ENCODE data around the gene FARS2. TPM values are rescaled to one million over a fixed set of nuclear protein-coding genes. Genes with fewer than 3 reads are reported as not detected.

The FARS2 gene
- total RNA-seq, 1 donor from 2014 or later, result 19.5 TPM

DNA sequence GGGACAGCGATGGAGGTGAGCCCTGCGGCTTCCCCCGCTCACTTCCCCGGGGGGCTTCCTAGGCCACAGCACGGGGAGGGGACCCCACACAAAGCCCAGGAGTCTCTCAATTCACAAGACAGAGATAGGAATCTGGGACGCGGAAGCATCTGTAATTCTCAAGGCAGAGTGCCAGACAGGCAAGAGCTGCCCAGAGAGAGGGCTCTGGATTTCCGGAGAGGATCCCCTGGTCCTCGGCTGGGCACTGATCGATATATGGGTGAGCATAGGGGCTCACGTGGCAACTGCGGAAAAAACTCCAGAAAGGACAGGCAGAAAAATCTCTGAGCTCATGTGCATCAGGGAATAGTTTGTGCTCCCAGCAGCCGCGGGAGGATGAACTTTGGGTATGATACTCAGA is 449.2 kb downstream of the FARS2 start:
- intact Hi-C loops (cut with micrococcal nuclease), result no loop called here

DNA sequence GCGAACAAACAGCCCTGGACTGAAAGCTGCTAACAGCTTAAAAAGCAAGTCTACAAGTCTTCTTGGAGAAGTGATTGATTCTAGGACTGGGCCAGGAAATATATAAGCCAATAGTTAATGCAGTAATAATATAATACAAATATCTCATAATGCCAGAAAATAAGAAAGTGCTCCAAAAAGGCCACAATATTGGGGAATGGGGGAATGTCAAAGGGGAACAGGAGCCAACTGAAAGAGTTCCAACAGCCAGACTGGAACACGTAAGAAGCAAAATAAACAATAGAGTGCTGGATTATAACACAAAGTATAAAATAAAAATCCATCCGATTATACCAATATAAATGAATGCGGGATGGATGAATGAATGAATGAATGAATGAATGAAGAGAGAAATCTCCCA is 449.6 kb downstream of the FARS2 start:
- intact Hi-C loops (cut with micrococcal nuclease), result no loop called here

GRCh38 chr6:5712349-5713215 is 451.3 kb downstream of the FARS2 start:
- intact Hi-C loops (cut with micrococcal nuclease), result no loop called here

GRCh38 chr6:5713519-5713918 is 452.2 kb downstream of the FARS2 start:
- intact Hi-C loops (cut with micrococcal nuclease), result no loop called here

GRCh38 chr6:5718231-5718947 is 457.1 kb downstream of the FARS2 start:
- intact Hi-C loops (cut with micrococcal nuclease), result no loop called here

DNA sequence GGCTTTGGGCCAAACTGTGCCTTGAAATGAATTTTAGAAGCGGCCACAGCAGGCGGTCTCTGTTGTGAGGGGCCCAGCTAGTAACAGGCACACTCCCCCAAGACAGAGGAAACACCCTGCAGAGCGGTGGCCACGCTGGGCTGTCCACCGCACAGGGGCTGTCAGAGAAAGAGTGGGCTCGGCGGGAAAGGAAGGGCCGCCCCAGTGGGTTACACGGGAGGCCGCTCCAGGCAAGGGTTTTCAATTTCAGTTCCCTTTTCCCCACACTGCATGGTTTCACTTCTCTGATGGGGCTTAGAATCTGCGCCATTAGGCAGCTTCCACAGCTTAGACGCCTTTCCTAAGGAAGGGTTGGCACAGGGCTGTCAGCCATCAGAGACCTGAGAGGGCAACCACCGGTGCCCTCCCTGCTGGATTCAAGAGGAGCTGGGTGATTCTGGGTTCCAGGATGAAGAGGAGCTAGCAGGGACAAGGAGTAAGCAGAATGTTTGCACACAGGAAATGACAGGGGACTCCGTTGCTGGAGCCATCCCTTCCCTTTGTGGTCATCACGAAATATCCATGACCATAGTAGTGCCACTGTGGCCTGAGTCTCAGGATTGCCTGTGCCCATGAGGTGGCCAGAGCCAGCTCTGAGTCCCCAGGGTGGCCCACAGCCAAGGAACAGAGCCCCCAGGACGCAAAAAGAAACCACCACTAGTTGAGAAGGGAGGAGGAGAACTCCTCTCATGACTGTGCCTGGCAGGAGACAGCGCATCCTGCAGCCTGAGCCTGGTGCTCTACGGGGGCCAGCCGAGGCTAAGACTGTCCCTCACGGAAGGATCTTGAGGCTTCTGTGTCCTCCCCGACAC is 462.8 kb downstream of the FARS2 start:
- intact Hi-C loops (cut with micrococcal nuclease), result no loop called here

DNA sequence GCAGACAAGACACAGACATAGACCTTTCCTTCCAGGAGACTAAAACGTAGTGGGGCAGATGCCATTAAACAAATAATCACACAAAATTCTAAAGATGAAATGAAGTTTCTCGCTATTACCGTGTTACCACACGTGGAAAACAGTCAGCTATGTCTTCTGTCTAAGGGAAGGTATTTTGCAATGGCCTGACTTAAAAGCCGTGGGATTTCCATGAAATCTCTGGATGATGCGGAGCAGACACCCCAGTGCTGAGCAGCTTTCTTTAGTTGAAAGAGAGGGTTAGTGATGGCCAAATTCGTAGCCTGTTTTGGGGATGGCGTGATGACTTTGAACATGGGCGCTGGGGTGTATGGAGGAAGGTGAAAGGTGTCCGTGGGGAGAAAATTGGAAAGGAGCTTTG is 463.6 kb downstream of the FARS2 start:
- intact Hi-C loops (cut with micrococcal nuclease), result no loop called here

DNA sequence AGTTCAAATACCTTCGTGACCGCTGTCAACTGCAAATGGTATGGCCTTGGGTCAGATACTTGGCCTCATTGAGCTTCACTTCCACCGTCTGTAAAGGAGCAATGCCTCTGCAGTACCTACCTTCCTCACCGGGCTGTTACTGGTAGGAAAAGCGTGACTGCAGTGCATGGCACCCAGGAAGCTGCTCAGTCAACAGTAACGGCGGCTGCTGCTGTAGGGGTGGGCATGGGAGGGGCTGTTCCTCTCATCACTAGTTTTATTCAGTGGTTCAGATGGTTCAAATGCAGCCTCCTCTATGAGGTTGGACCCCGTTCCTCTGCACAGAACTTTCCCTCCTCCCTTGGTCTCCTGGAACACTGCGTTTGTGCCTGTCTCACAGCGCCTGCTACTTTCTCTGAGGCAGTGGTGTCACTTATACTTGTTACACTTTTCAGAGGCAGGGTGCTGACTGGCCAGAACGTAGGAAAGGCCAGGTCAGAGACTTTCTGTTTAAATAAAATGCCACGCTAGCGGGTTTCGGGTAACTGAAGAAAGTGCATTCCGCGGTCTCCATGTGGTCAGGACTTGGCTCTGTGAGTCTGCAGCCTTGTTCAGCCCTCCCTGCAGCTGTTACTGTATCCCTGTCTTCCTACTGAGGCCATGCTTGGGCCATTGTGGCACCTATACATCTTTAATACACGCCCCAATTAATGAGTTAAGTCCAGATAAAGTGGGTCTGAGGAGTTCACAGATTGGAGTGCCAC is 465.8 kb downstream of the FARS2 start:
- intact Hi-C loops (cut with micrococcal nuclease), result no loop called here

DNA sequence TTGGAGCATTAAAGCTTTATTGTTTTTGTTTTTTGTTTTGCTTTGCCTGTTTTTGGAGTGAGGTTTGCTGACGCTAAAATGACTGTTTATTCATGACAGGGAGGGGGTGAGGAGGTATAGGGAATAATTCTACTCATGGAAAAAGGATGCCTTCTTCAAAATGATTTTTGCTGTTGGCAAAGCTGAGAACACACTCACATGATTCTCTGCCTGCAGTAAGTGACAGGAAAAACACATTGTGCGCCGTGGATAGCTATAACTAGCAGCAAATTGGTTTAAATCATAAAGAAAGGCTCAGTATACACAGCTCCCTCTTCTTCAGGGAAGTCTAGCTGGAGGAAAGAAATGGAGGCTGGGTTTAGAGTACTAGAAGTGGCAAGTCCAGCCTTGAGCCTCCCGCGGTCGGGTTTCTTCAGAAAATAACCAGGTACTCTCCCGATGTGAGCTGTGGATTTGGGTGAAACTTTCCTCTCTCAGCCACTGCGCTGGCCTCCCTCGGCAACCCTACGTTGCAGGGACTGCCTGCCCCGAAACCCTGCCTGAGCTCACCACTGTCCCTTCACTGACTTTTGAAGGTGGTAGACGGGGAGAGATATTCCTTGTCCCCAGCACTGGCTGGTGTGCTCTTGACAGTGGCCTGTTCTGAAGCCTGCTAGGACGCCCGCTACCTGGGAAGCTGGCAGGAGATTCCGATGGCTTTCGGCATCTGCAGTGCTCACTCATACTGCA is 467.2 kb downstream of the FARS2 start:
- intact Hi-C loops (cut with micrococcal nuclease), result no loop called here

- intact Hi-C loops (cut with micrococcal nuclease), result no loop called here
These were observed 467.7 kb downstream of the FARS2 start for GRCh38 chr6:5729080-5729434.

- intact Hi-C loops (cut with micrococcal nuclease), result no loop called here
These were observed 468.7 kb downstream of the FARS2 start for GRCh38 chr6:5729813-5730517.

GRCh38 chr6:5730585-5731263 is 469.4 kb downstream of the FARS2 start:
- intact Hi-C loops (cut with micrococcal nuclease), result no loop called here

DNA sequence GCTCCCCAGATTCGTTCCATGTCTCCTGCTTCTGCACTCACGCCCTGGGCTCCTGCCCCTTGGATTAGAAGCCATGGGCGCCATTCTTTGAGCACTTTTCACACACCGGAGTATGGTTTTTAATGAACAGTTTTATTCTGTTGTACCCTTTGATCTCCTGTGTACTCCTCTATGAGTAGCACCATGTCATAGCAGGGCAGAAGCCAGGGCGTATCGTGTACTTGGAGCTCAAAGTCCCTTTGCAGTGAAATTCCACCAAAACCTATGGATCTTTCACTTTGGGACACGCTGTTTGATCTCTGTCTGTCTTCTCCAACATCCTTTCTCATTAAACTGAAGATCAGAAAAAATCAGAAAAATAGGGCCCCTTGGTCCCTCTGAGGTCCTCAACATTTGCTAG is 470.1 kb downstream of the FARS2 start:
- intact Hi-C loops (cut with micrococcal nuclease), result no loop called here

DNA sequence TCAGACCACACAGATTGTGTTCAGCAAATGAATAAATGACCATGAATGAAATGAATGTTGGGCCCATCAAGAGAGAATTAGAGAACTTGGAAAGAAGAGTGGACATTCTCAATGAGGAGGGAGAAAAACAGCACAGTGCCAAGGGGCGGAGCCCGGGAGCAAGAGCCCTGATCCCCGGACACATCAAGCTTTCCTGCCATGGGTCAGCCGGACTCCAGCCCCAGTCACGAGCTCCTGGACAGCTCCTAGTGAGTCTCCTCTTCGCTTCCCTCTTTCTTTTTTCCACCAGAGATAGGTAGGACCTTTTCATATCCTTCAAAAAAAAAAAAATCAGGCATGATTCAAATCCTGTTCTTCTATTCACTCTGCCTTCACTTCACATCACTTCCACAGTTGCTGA is 471.2 kb downstream of the FARS2 start:
- intact Hi-C loops (cut with micrococcal nuclease), result no loop called here

DNA sequence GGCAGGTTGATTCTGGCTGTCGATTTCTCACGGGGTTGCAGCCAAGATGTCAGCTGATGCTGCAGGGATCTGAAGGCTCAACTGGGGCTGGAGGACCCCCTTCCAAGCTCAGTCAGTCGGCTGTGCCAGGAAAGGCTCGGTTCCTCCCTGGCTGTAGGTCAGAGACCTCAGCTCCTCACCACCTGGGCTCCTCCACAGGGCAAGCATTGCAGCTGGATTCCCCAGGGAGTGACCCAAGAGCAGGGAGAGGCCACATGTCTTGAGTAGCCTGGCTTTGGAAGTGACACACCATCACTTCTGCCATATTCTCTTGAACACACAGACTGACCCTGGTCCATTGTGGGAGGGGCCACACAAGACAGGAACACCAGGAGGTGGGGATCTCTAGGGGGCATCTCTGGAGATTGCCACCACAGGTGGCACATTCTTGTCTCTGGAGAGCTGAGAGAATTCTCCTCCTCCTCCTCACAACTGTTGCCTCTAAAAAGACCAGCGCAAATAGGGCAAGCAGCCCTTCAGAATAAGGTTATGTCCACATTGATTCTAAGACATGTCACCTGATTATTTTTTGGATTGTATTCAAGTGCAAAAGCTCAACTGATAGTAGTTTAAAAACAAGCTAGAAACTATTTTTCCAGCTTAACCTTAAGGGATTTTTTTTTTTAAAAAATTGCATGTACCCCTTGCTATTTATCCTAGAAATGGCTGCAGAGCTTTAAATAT is 474.9 kb downstream of the FARS2 start:
- intact Hi-C loops (cut with micrococcal nuclease), result no loop called here

DNA sequence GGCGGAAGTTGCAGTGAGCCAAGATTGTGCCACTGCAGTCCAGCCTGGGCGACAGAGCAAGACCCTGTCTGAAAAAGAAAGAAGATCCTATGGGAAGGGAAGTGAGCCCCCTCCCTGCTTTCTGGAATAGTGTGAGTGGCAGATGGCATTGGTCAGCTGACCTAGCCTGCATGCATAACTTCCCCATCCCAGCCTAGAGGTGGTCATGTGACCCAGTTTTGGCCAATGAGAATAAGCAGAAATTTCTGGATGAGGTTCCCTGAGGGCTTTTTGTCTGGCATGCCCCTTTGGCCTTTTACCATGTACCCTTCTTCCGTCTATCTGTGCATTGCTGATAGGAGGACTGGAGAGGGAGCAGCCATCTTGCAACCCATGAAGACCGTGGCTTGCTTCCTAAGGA is 476.1 kb downstream of the FARS2 start:
- intact Hi-C loops (cut with micrococcal nuclease), result no loop called here

- intact Hi-C loops (cut with micrococcal nuclease), result no loop called here
These were observed 476.9 kb downstream of the FARS2 start for GRCh38 chr6:5738211-5738610.

- intact Hi-C loops (cut with micrococcal nuclease), result no loop called here
These were observed 483.2 kb downstream of the FARS2 start for GRCh38 chr6:5744497-5744896.

- intact Hi-C loops (cut with micrococcal nuclease), result no loop called here
These were observed 483.8 kb downstream of the FARS2 start for GRCh38 chr6:5745081-5745480.

Measured in T-helper 2 cell treated with Interferon-gamma antibody and Interleukin-4, amounts not matched to agents 100 ng/mL and 5 ng/mL, for 36 hours (primary cell).